Activated CD4-positive, alpha-beta T cell treated with anti-CD3 and anti-CD28 coated beads for 1 hour (primary cell): ENCODE data around the gene ARRB2.

Experiments
- DNase-seq: peaks from one replicate; pipeline ENCODE4 v3.0.0-alpha.2; 2020

The ARRB2 gene

DNA sequence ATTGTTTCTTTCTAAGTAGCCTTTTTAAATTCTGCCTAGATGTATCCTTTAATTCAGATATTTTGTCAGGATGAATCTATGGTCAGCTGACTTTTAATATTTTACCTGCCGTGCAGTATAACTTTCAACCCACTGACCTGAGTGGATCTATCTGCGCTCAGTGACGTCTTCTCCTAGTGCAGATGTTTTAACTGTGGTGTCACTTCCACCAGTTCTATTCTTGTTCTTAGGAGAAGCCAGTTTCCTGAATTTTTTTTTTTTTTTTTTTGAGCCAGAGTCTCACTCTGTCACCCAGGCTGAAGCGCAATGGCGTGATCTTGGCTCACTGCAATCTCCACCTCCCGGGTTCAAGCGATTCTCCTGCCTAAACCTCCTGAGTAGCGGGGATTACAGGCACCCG is 56.3 kb downstream of the ARRB2 start:
- DNase-seq: no peak

DNA sequence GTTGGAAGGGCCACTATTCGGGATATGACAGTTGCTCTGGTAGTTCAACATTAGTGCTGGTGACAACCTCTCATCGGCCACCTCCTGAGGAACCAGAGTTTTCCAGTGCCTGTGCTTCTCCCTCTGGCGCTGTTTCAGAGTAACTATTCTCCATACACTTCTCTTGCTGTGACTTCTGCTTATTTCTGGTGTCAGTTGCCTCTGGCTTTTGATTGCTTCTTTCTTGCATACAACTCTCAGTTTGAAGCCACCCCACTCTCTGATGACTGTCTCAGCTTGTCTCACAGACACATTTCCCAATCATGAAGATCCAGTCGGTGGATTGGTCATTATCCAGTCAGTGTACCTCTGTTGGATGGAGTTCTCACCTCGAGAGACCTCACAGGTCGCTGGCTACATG is 57.9 kb downstream of the ARRB2 start:
- DNase-seq: no peak

DNA sequence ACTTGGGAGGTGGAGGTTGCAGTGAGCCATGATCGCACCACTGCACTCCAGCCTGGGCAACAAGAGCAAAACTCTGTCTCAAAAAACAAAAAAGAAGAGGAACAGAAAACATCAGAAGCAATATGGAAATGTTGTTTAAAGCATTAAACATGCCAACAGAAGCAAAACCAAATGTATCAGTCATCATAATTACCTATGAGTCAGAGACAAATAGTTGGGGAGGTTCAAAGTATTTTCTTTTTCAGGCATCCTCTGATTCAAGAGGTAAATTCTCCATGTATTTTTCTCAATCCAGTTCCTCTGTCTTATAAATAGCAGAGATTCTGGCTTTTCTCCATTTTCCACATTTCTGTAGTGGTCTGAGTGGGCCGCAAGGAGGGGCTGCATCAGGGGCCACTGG is 59.2 kb downstream of the ARRB2 start:
- DNase-seq: no peak
